Muscle of leg (tissue), 11 donors: ENCODE measurements around the gene CLCN6. TPM values are rescaled to one million over a fixed set of nuclear protein-coding genes. Genes with fewer than 3 reads are reported as not detected.

Source experiments
- DNase-seq: peaks from one replicate; pipeline ENCODE4 v3.0.0; 2013
- H3K27ac ChIP-seq: one replicate; pipeline ENCODE4 v1.5.1; 2013; ENCODE audit warnings: mild to moderate bottlenecking, low read length, control low read depth
- H3K27me3 ChIP-seq: one replicate; pipeline ENCODE4 v1.6.1; 2013; ENCODE audit warnings: low read length; ENCODE audit not compliant: control insufficient read depth, insufficient read depth
- H3K36me3 ChIP-seq: one replicate; pipeline ENCODE4 v1.6.1; 2013; ENCODE audit warnings: low read length; ENCODE audit not compliant: control insufficient read depth, insufficient read depth
- H3K4me1 ChIP-seq: one replicate; pipeline ENCODE4 v1.6.1; 2013; ENCODE audit warnings: low read length; ENCODE audit not compliant: control insufficient read depth, insufficient read depth
- H3K4me3 ChIP-seq: one replicate; pipeline ENCODE4 v1.5.1; 2013; ENCODE audit warnings: low read length, control low read depth
- H3K9me3 ChIP-seq: replicated peaks from 2 replicates; pipeline ENCODE4 v1.6.1; 2013; ENCODE audit warnings: low read depth, low read length; ENCODE audit not compliant: control insufficient read depth
- WGBS: methylation state at CpG from one replicate; pipeline ENCODE4 v1.1.5; 2013; ENCODE audit warnings: missing lambda C conversion rate; ENCODE audit not compliant: insufficient coverage; 5-methylcytosine and 5-hydroxymethylcytosine counted together
- polyA plus RNA-seq, 8 donors: library from polyadenylated mRNA; unstranded; fragments of 120-200 nt; gene quantifications; one replicate each; pipeline versions ENCODE4 v1.2.1 to v1.2.3, GENCODE V29; 2013; ENCODE audit warnings: inconsistent platforms in 1 of 8, low replicate concordance in 1 of 8; ENCODE audit not compliant: insufficient read length in 8 of 8, insufficient read depth in 1 of 8
- total RNA-seq: library from RNA; stranded (reverse); fragments of 120-200 nt; gene quantifications from one replicate; pipeline ENCODE4 v1.2.4, GENCODE V29; 2013

Gene CLCN6
- total and polyA plus RNA-seq, 9 donors = 7.5 to 16.2 (median 11.9) TPM

DNA sequence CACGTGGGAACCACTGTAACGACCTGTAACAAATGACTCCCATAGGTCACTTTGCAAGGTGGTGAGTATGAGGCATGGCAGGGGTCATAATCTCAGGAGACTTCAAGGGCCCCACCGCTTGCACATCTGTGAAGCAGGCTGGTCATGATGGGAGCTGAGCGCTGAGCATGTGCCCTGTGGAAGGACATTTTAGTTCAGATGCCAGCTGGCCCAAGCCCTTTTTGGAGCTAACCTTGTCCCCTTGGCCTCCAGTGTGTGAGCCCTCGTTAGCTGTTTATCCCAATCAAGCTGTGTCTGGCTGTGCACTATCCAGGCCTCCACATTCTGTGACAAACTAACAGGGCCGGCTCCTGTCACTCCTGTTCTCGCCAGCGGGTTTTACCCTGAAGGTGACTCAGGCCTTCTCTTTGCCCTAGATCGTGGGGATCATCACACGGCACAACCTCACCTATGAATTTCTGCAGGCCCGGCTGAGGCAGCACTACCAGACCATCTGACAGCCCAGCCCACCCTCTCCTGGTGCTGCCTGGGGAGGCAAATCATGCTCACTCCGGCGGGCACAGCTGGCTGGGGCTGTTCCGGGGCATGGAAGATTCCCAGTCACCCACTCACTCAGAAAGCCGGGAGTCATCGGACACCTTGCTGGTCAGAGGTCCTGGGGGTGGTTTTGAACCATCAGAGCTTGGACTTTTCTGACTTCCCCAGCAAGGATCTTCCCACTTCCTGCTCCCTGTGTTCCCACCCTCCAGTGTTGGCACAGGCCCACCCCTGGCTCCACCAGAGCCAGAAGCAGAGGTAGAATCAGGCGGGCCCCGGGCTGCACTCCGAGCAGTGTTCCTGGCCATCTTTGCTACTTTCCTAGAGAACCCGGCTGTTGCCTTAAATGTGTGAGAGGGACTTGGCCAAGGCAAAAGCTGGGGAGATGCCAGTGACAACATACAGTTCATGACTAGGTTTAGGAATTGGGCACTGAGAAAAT, 34.0 kb downstream of the CLCN6 start:
- Histone ChIP-seq H3K27ac (no peak overlapping the region), H3K4me3 (no peak overlapping the region), H3K4me1 (peaks cover 9% of the 10 kb centered on the region), H3K36me3 (peaks cover 87% of the 10 kb centered on the region), H3K27me3 (no peaks in the 10 kb centered on the region), H3K9me3 (no peaks in the 10 kb centered on the region)
- WGBS = 91% methylated on average over 14 of the region's 20 CpGs
- no peak for DNase-seq

GRCh38 chr1:11841245-11842153, 35.5 kb downstream of the CLCN6 start:
- H3K27ac ChIP-seq = no peak overlapping the region
- no peak for DNase-seq
- 69% methylated on average over 14 of the region's 17 CpGs for WGBS

DNA sequence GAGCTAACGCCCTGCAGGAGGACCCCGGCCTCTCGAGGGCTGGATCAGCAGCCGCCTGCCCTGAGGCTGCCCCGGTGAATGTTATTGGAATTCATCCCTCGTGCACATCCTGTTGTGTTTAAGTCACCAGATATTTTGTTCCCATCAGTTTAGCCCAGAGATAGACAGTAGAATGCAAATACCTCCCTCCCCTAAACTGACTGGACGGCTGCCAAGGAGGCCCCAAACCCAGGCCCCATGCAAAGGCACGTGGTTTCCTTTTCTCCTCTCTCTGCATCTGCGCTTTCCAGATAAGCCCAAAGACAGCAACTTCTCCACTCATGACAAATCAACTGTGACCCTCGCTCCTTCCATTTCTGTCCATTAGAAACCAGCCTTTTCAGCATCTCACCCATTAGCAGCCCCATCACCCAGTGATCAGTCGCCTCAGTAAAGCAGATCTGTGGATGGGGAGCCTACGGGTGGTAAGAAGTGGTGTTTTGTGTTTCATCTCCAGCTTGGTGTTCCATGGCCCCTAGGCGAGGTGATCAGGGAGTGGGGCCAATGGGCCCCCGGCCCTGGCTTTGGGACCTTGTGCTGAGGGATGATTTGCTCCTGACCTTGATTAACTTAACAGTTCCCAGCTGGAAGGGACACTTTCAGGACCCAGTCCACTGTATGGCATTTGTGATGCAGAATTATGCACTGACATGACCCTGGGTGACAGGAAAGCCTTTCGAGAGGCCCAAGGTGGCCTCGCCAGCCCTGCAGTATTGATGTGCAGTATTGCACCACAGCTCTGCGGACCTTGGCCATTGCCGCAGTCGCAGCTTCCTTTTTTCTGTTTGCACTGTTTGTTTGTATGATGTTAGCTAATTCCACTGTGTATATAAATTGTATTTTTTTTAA, 36.4 kb downstream of the CLCN6 start:
- Histone ChIP-seq H3K9me3 (no peaks in the 10 kb centered on the region), H3K4me1 (peaks cover 14% of the 10 kb centered on the region), H3K27ac (no peak overlapping the region), H3K36me3 (peaks cover 76% of the 10 kb centered on the region), H3K4me3 (no peak overlapping the region), H3K27me3 (no peaks in the 10 kb centered on the region)
- 34% methylated on average over 11 of the region's 19 CpGs for WGBS
- peak; percentile 77 for DNase-seq

More at GRCh38 chr1:11841245-11842153, 35.5 kb downstream of the CLCN6 start:
- Histone ChIP-seq H3K4me3 (no peak overlapping the region), H3K4me1 (peaks cover 9% of the 10 kb centered on the region), H3K36me3 (peaks cover 82% of the 10 kb centered on the region), H3K27me3 (no peaks in the 10 kb centered on the region), H3K9me3 (no peaks in the 10 kb centered on the region)

DNA sequence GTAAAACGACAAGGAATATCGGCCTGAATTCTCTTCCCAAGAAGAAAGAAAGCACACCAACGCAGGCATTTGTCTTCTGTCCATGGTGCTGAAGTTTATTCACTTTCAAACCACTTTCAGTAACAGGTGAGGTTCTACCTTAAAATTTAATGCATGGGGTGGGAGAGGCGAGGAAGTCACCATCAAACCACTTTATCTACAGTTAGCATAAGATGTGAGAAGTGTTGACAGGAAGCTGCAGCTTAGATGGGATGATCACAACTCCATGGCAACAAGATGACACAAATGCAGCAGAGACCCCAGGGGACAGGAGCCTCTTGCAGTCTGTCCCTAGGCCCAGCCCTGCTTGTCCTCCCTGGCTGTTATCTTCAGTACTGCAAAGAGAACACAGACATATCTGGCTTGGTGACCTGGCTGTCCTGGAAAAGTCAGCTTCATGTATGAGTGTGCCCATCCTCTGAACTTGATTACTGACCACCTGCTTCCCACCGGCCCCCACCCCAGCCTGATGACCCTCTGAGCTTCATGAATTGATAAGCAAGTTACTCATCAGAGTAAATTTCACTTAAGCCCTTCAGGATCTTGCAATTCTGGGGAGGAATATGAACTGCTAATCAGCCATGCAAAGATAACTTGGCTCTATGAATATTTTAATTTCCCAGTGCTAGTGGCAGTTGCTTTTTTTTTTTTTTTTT, 39.8 kb downstream of the CLCN6 start:
- no peak overlapping the region for H3K27ac ChIP-seq
- peaks cover 43% of the 10 kb centered on the region for H3K36me3 ChIP-seq
- no peaks in the 10 kb centered on the region for H3K27me3 ChIP-seq
- H3K9me3 ChIP-seq = no peaks in the 10 kb centered on the region
- peak; percentile 49 for DNase-seq
- peaks cover 27% of the 10 kb centered on the region for H3K4me1 ChIP-seq
- no CpG with 5 or more reads among the region's 5 CpGs for WGBS
- no peak overlapping the region for H3K4me3 ChIP-seq

- 15% methylated on average over 14 of the region's 18 CpGs for WGBS
These were observed 41.8 kb downstream of the CLCN6 start, which contains the start of gene NPPA for GRCh38 chr1:11847667-11848372. Gene NPPA, minus strand, starts transcription at chr1:11847783. Its CDS starts 99 bp downstream, at chr1:11847684.

GRCh38 chr1:11848373-11848700, 42.3 kb downstream of the CLCN6 start:
- 30% methylated on average over 2 of the region's 9 CpGs for WGBS
- Histone ChIP-seq H3K36me3 (peaks cover 23% of the 10 kb centered on the region), H3K4me3 (no peak overlapping the region), H3K27me3 (peaks cover 3% of the 10 kb centered on the region), H3K9me3 (no peaks in the 10 kb centered on the region), H3K4me1 (peaks cover 20% of the 10 kb centered on the region), H3K27ac (no peak overlapping the region)
- DNase-seq = peak; percentile 58

More at GRCh38 chr1:11847667-11848372, 41.8 kb downstream of the CLCN6 start, which contains the start of gene NPPA:
- Histone ChIP-seq H3K9me3 (no peaks in the 10 kb centered on the region), H3K4me3 (no peak within 1 kb of the TSS), H3K27ac (no peak within 1 kb of the TSS), H3K27me3 (peaks cover 3% of the 10 kb centered on the region), H3K36me3 (peaks cover 24% of the 10 kb centered on the region), H3K4me1 (peaks cover 20% of the 10 kb centered on the region)
- peak; percentile 69 for DNase-seq

- 52% methylated on average over 10 of the region's 11 CpGs for WGBS
- peaks cover 20% of the 10 kb centered on the region for H3K4me1 ChIP-seq
- H3K36me3 ChIP-seq = peaks cover 12% of the 10 kb centered on the region
- H3K27ac ChIP-seq = no peak overlapping the region
- no peak overlapping the region for H3K4me3 ChIP-seq
- no peaks in the 10 kb centered on the region for H3K9me3 ChIP-seq
- peaks cover 3% of the 10 kb centered on the region for H3K27me3 ChIP-seq
- DNase-seq = no peak
These were observed 44.2 kb downstream of the CLCN6 start for GRCh38 chr1:11850156-11850555.

- no peaks in the 10 kb centered on the region for H3K9me3 ChIP-seq
- H3K4me3 ChIP-seq = no peak overlapping the region
- no peak overlapping the region for H3K27ac ChIP-seq
- peaks cover 3% of the 10 kb centered on the region for H3K27me3 ChIP-seq
- peaks cover 3% of the 10 kb centered on the region for H3K36me3 ChIP-seq
- 18% methylated on average over 4 of the region's 7 CpGs for WGBS
- no peak for DNase-seq
- peaks cover 20% of the 10 kb centered on the region for H3K4me1 ChIP-seq
These were observed 45.2 kb downstream of the CLCN6 start for GRCh38 chr1:11851180-11851579.
